K562 (cell line): Measurements from ENCODE around the gene NR6A1. TPM values are rescaled to one million over a fixed set of nuclear protein-coding genes. Genes with fewer than 3 reads are reported as not detected.

ENCODE experiments used
- ATAC-seq: fragments of 200-7000 bp; cut with Tn5 transposase; 3 replicates; pipeline ENCODE4 v1.9.1; 2020; ENCODE audit warnings: moderate library complexity
- BruUV-seq: library from RNA; stranded (reverse); fragments of 400-500 nt; replicated peaks from 2 replicates; lab custom pipeline; 2021; lab: Mats Ljungman, UMichigan
- CTCF ChIA-PET: fragments of 300-600 bp; formaldehyde crosslinking; extraction: SDS; loops from one replicate; lab custom pipeline; 2021; ENCODE audit warnings: low intra/inter-chr PET ratio; lab: Yijun Ruan, JAX
- POLR2A ChIA-PET: fragments of 300-600, 350-650 bp; sonication (Branson Sonifier 250); formaldehyde crosslinking; extraction: SDS; loops from one replicate; lab custom pipeline; 2021; ENCODE audit warnings: antibody characterized with exemption, inconsistent platforms; lab: Yijun Ruan, JAX
- DNase-seq, 4 experiments: peaks; one replicate each; pipeline versions ENCODE4 v3.0.0 to v3.0.0-alpha.2; 2011 to 2018; ENCODE audit warnings: low spot score in 3 of 4, mixed read lengths in 3 of 4; ENCODE audit errors: extremely low read depth in 1 of 4
- FAIRE-seq: peaks from 2 replicates; lab custom pipeline; 2011; peaks lifted over from hg19 to GRCh38; lab: Jason Lieb, UNC
- H2AFZ ChIP-seq: 2 replicates; pipeline ENCODE4 v1.6.0; 2011; ENCODE audit warnings: low read depth, low read length, control low read depth, inconsistent platforms
- H3K27ac ChIP-seq: fragments of 200-600 bp; 3 replicates; pipeline ENCODE4 v1.8.0; 2011; ENCODE audit warnings: low read depth, mild to moderate bottlenecking, control low read depth, inconsistent platforms, low read length, moderate library complexity, mixed read lengths; ENCODE audit errors: extremely low read depth
- H3K27me3 ChIP-seq, 2 experiments: fragments of 300-600 bp in 1 of 2; 2 replicates in 1 of 2; 3 replicates in 1 of 2; pipeline versions ENCODE4 v1.6.0 to v1.8.0; 2011; ENCODE audit warnings: inconsistent platforms in 2 of 2, low read length in 2 of 2, mild to moderate bottlenecking in 1 of 2, mixed read lengths in 1 of 2, moderate library complexity in 1 of 2; ENCODE audit not compliant: control insufficient read depth in 2 of 2, insufficient read depth in 2 of 2
- H3K36me3 ChIP-seq: fragments of 300-600 bp; 3 replicates; pipeline ENCODE4 v1.8.0; 2011; ENCODE audit warnings: mild to moderate bottlenecking, low read length, inconsistent platforms; ENCODE audit not compliant: control insufficient read depth, insufficient read depth
- H3K4me1 ChIP-seq, 2 experiments: fragments of 200-600 bp in 1 of 2; replicated peaks in 1 of 2; 2 replicates in 1 of 2; 3 replicates in 1 of 2; pipeline versions ENCODE4 v1.5.1 to v1.8.0; 2011; ENCODE audit warnings: inconsistent platforms in 2 of 2, low read length in 2 of 2, mild to moderate bottlenecking in 1 of 2, mixed read lengths in 1 of 2, moderate library complexity in 1 of 2; ENCODE audit not compliant: control insufficient read depth in 2 of 2, insufficient read depth in 2 of 2
- H3K4me2 ChIP-seq: 2 replicates; pipeline ENCODE4 v1.6.1; 2011; ENCODE audit warnings: low read length, control low read depth, inconsistent platforms, mixed read lengths; ENCODE audit not compliant: insufficient read depth
- H3K4me3 ChIP-seq: fragments of 200-600 bp; sonication (generic), shearing (Covaris generic); 2 replicates; pipeline ENCODE4 v1.5.1; 2016; ENCODE audit warnings: control low read depth, inconsistent platforms
- H3K79me2 ChIP-seq: fragments of 200-600 bp; 3 replicates; pipeline ENCODE4 v1.8.0; 2011; ENCODE audit warnings: low read length, inconsistent platforms; ENCODE audit not compliant: control insufficient read depth, insufficient read depth
- H3K9ac ChIP-seq, 2 experiments: 2 replicates each; pipeline versions ENCODE4 v1.6.0 to v1.6.1; 2011; ENCODE audit warnings: low read depth in 2 of 2, low read length in 2 of 2, control low read depth in 1 of 2, inconsistent platforms in 1 of 2, mild to moderate bottlenecking in 1 of 2, mixed read lengths in 1 of 2; ENCODE audit not compliant: insufficient read depth in 1 of 2
- H3K9me1 ChIP-seq: one replicate; pipeline ENCODE4 v1.6.0; 2011; ENCODE audit warnings: inconsistent platforms, mild to moderate bottlenecking, low read length, moderate library complexity; ENCODE audit not compliant: control insufficient read depth, insufficient read depth
- H3K9me3 ChIP-seq: replicated peaks from 2 replicates; pipeline ENCODE4 v1.5.1; 2011; ENCODE audit warnings: low read depth, low read length, inconsistent platforms; ENCODE audit not compliant: control insufficient read depth, insufficient read depth
- H4K20me1 ChIP-seq: replicated peaks from 2 replicates; pipeline ENCODE4 v1.6.1; 2011; ENCODE audit warnings: low read length, inconsistent platforms, mixed read lengths; ENCODE audit not compliant: control insufficient read depth, insufficient read depth
- ARID1B ChIP-seq: fragments of 450-650 bp; IDR thresholded peaks from 2 replicates; pipeline ENCODE4 v1.6.1; 2016; ENCODE audit warnings: antibody characterized with exemption, mild to moderate bottlenecking, inconsistent platforms
- ASH1L ChIP-seq: fragments of 450-650 bp; IDR thresholded peaks from 2 replicates; pipeline ENCODE4 v1.6.1; 2018; ENCODE audit warnings: borderline replicate concordance, mild to moderate bottlenecking, low read depth; ENCODE audit not compliant: partially characterized antibody
- EP300 ChIP-seq: IDR thresholded peaks from 2 replicates; pipeline ENCODE4 v1.6.1; 2012; ENCODE audit warnings: low read length, improper control_type of control experiment
- GABPA ChIP-seq: fragments of 200-800 bp; sonication (Bioruptor generic); conservative IDR thresholded peaks from 2 replicates; pipeline ENCODE4 v1.6.1; 2016; ENCODE audit warnings: low read depth, missing genetic modification characterization, missing compliant biosample characterization
- HDAC1 ChIP-seq, 2 experiments: fragments of 450-650 bp; IDR thresholded peaks; 2 replicates each; pipeline ENCODE4 v1.6.1; 2016 to 2017; ENCODE audit warnings: inconsistent platforms in 1 of 2, mild to moderate bottlenecking in 1 of 2, moderate library complexity in 1 of 2
- IRF1 ChIP-seq: sonication (generic); formaldehyde crosslinking; IDR thresholded peaks from 2 replicates; pipeline ENCODE4 v1.8.0; 2022; ENCODE audit warnings: missing genetic modification reagents, mild to moderate bottlenecking, borderline replicate concordance
- LEF1 ChIP-seq: fragments of 450-650 bp; IDR thresholded peaks from 2 replicates; pipeline ENCODE4 v1.6.1; 2016; ENCODE audit warnings: mild to moderate bottlenecking
- MBD2 ChIP-seq: sonication (generic); IDR thresholded peaks from 2 replicates; pipeline ENCODE4 v1.6.1; 2016; ENCODE audit warnings: low read depth, borderline replicate concordance
- PKNOX1 ChIP-seq: fragments of 450-650 bp; IDR thresholded peaks from 2 replicates; pipeline ENCODE4 v1.6.1; 2016
- RB1 ChIP-seq: fragments of 450-650 bp; IDR thresholded peaks from 2 replicates; pipeline ENCODE4 v1.6.1; 2017; ENCODE audit warnings: low read depth, mild to moderate bottlenecking
- RCOR1 ChIP-seq, 2 experiments: IDR thresholded peaks; 2 replicates each; pipeline ENCODE4 v1.6.1; 2012; ENCODE audit warnings: low read depth in 2 of 2, low read length in 2 of 2, borderline replicate concordance in 1 of 2, improper control_type of control experiment in 1 of 2
- TRIM28 ChIP-seq: fragments of 450-650 bp; IDR thresholded peaks from 2 replicates; pipeline ENCODE4 v1.6.1; 2017
- TSHZ1 ChIP-seq: fragments of 250-450 bp; sonication (Bioruptor Pico); IDR thresholded peaks from 2 replicates; pipeline ENCODE4 v1.4.0; 2020; ENCODE audit warnings: mild to moderate bottlenecking, moderate library complexity
- ZNF134 ChIP-seq: fragments of 250-450 bp; sonication (Bioruptor Pico); conservative IDR thresholded peaks from 2 replicates; pipeline ENCODE4 v1.4.0; 2020
- ZNF23 ChIP-seq: fragments of 250-450 bp; sonication (Bioruptor Pico); IDR thresholded peaks from 2 replicates; pipeline ENCODE4 v1.4.0; 2020; ENCODE audit warnings: mild to moderate bottlenecking
- ZNF408 ChIP-seq: fragments of 250-450 bp; sonication (Bioruptor Pico); IDR thresholded peaks from 2 replicates; pipeline ENCODE4 v1.4.0; 2020; ENCODE audit warnings: low read depth, mild to moderate bottlenecking, moderate library complexity
- ZNF79 ChIP-seq: fragments of 250-450 bp; sonication (Bioruptor Pico); IDR thresholded peaks from 2 replicates; pipeline ENCODE4 v1.4.0; 2020; ENCODE audit warnings: low read depth, mild to moderate bottlenecking, moderate library complexity
- WGBS: fragments of 100-300 bp; shearing (Covaris generic); methylation state at CpG from one replicate; pipeline ENCODE4 v1.1.6; 2016; ENCODE audit warnings: low coverage, mixed read lengths; ENCODE audit not compliant: insufficient coverage; ENCODE audit errors: missing lambda C conversion rate; 5-methylcytosine and 5-hydroxymethylcytosine counted together
- in situ Hi-C: fragments of 300-500 bp; cut with MboI; formaldehyde crosslinking; loops from 4 replicates; pipeline ENCODE4 v1.15.0; 2018; ENCODE audit warnings: inconsistent platforms, mixed read lengths
- intact Hi-C: fragments of 100-400 bp; cut with micrococcal nuclease; formaldehyde crosslinking; loops from 2 replicates; pipeline ENCODE4 v1.14.2; 2022
- polyA plus RNA-seq, 8 experiments: library from polyadenylated mRNA; depleted of rRNA in 4 of 8; stranded (reverse) in 5 of 8; unstranded in 3 of 8; fragments of >200 nt; fragmentation: Nextera tagmentation in 2 of 8; fragmentation: Illumina TruSeq in 1 of 8; extraction: Ambion mirVana in 2 of 8; extraction: Trizol in 1 of 8; gene quantifications; 2 replicates each; pipeline versions ENCODE4 v1.2.1 to v1.2.3, GENCODE V29; 2011 to 2014; ENCODE audit warnings: inconsistent platforms in 1 of 8, missing spikeins in 1 of 8
- total RNA-seq, 7 experiments: library from RNA; depleted of rRNA in 6 of 7; stranded (reverse); fragments of >200 nt in 6 of 7; fragmentation: Illumina TruSeq in 2 of 7; extraction: Trizol in 2 of 7; gene quantifications; 2 replicates each; pipeline versions ENCODE4 v1.2.1 to v1.2.3, GENCODE V29; 2011 to 2021; ENCODE audit warnings: low replicate concordance in 1 of 7

The NR6A1 gene
- total and polyA plus RNA-seq, 9 of the 15 experiments (the other 6 are each of a cell fraction or from before 2014, with no cell fraction given), result 9.7 to 55.4 (median 28.3) TPM

- intact Hi-C loops (no loop called here), in situ Hi-C loops (no loop called here)
- no peaks in the 10 kb centered on the region for H3K27me3 ChIP-seq
- ATAC-seq (peak; percentile 52), FAIRE-seq (no peak), DNase-seq (peak; percentile 37 to 54 (median 40))
- H3K27ac ChIP-seq, result peak overlapping the region; percentile 23; the same call in 2 of the 3 replicates
- POLR2A ChIA-PET, result interaction anchor here (0.6 to 1.8 kb wide), 5 partner anchors 12 to 124 kb away, joined by 3 to 9 read pairs (median 3); no protein-coding TSS in a partner anchor
- no TSS peak for BruUV-seq
- no peaks in the 10 kb centered on the region; the same call in 1 of the 2 replicates for H3K9me3 ChIP-seq
- H3K36me3 ChIP-seq, result no peaks in the 10 kb centered on the region
- peaks cover 7 to 43% of the 10 kb centered on the region in 2 experiments; a peak in 4 of 5 replicates for H3K4me1 ChIP-seq
- H3K9ac ChIP-seq, result peak overlapping the region; percentile 40 to 60; a peak in 3 of 4 replicates
- no peak overlapping the region; the same call in 1 of the 2 replicates for H3K4me3 ChIP-seq
- H3K9me1 ChIP-seq, result no peaks in the 10 kb centered on the region
- WGBS, result 18% methylated on average over 4 of the region's 4 CpGs
- H3K79me2 ChIP-seq, result peaks cover 49% of the 10 kb centered on the region
- CTCF ChIA-PET, result no interaction called here
- no peak overlapping the region for H2AFZ ChIP-seq
- H3K4me2 ChIP-seq, result peak overlapping the region; percentile 46
- no peaks in the 10 kb centered on the region for H4K20me1 ChIP-seq
- 0 out of 2 replicates have a peak, but pooled peaks have one; percentile 23 for TF ChIP-seq GABPA (tag)
- TF ChIP-seq RB1, result no peak
- no peak for TF ChIP-seq EP300
- no peak for TF ChIP-seq TSHZ1 (CRISPR knock-in tag)
- no peak for TF ChIP-seq ZNF79
- TF ChIP-seq ZNF134 (CRISPR knock-in tag), result no peak
- TF ChIP-seq RCOR1 (IDR thresholded peaks at IDR 0.05; ENCODE audit: borderline replicate concordance in 1 of 2, low read depth in 2 of 2, low read length in 2 of 2), result peak in 1 of 2 experiments; percentile 14; a peak in 1 of 4 replicates
- no peak for TF ChIP-seq TRIM28
- TF ChIP-seq ZNF23 (CRISPR knock-in tag), result no peak
- peak; percentile 49; the same call in 1 of the 2 replicates for TF ChIP-seq LEF1
- TF ChIP-seq ASH1L, result no peak
- TF ChIP-seq ARID1B, result peak; percentile 45; the same call in 1 of the 2 replicates
- TF ChIP-seq PKNOX1, result 0 out of 2 replicates have a peak, but pooled peaks have one; percentile 19
- no peak for TF ChIP-seq IRF1 (CRISPR knock-in tag)
- 0 out of 4 replicates have a peak, but pooled peaks of 1 of the 2 experiments have one; percentile 27 for TF ChIP-seq HDAC1 (IDR thresholded peaks at IDR 0.05)
- TF ChIP-seq MBD2, result no peak
- no peak for TF ChIP-seq ZNF408 (CRISPR knock-in tag)
Measured at GRCh38 chr9:124593651-124594058, 177.5 kb downstream of the NR6A1 start.
